Trophoblast cell (in vitro differentiated cells and primary cell): Measurements from ENCODE around the gene WDPCP.
"Not testable (repeated sequence)": the region's sequence is repeated elsewhere in the genome, so short reads cannot be mapped to it uniquely, and the experiment has no call there.

Experiments
- DNase-seq, 2 donors: peaks; one replicate each; pipeline ENCODE4 v3.0.0-alpha.2; 2016
- H2AFZ ChIP-seq: 2 replicates; pipeline ENCODE4 v1.6.1; 2013; ENCODE audit warnings: low read length, moderate library complexity, mild to moderate bottlenecking; ENCODE audit not compliant: insufficient read depth, poor library complexity
- H2AK5ac ChIP-seq: 2 replicates; pipeline ENCODE4 v1.6.1; 2013; ENCODE audit warnings: mild to moderate bottlenecking, low read length
- H2BK120ac ChIP-seq: 2 replicates; pipeline ENCODE4 v1.6.1; 2013; ENCODE audit warnings: low read length, mild to moderate bottlenecking, moderate library complexity; ENCODE audit not compliant: insufficient read depth, poor library complexity
- H2BK12ac ChIP-seq: 2 replicates; pipeline ENCODE4 v1.6.1; 2013; ENCODE audit warnings: mild to moderate bottlenecking, low read length, moderate library complexity
- H2BK5ac ChIP-seq: 2 replicates; pipeline ENCODE4 v1.6.1; 2013; ENCODE audit warnings: low read length, low read depth, moderate library complexity, mild to moderate bottlenecking; ENCODE audit not compliant: poor library complexity
- H3K14ac ChIP-seq: 2 replicates; pipeline ENCODE4 v1.6.1; 2013; ENCODE audit warnings: mild to moderate bottlenecking, low read length
- H3K18ac ChIP-seq: 2 replicates; pipeline ENCODE4 v1.6.1; 2013; ENCODE audit warnings: mild to moderate bottlenecking, low read length
- H3K23ac ChIP-seq: 2 replicates; pipeline ENCODE4 v1.6.1; 2013; ENCODE audit warnings: low read length
- H3K27ac ChIP-seq: 2 replicates; pipeline ENCODE4 v1.5.1; 2013; ENCODE audit warnings: low read depth, mild to moderate bottlenecking, inconsistent platforms, low read length, moderate library complexity
- H3K27me3 ChIP-seq: 2 replicates; pipeline ENCODE4 v1.6.1; 2013; ENCODE audit warnings: inconsistent platforms, mild to moderate bottlenecking, low read length, moderate library complexity; ENCODE audit not compliant: insufficient read depth
- H3K36me3 ChIP-seq, 2 experiments: 1 replicate in 1 of 2; 2 replicates in 1 of 2; pipeline ENCODE4 v1.6.1; 2013; ENCODE audit warnings: low read length in 2 of 2, mild to moderate bottlenecking in 2 of 2, moderate library complexity in 1 of 2; ENCODE audit not compliant: insufficient read depth in 2 of 2, control insufficient read depth in 1 of 2
- H3K4ac ChIP-seq: 2 replicates; pipeline ENCODE4 v1.6.1; 2013; ENCODE audit warnings: low read depth, mild to moderate bottlenecking, low read length, moderate library complexity
- H3K4me1 ChIP-seq, 2 experiments: 1 replicate in 1 of 2; 2 replicates in 1 of 2; pipeline ENCODE4 v1.6.1; 2013; ENCODE audit warnings: low read length in 2 of 2, mild to moderate bottlenecking in 2 of 2, moderate library complexity in 1 of 2; ENCODE audit not compliant: insufficient read depth in 2 of 2, control insufficient read depth in 1 of 2
- H3K4me2 ChIP-seq: 2 replicates; pipeline ENCODE4 v1.6.1; 2013; ENCODE audit warnings: inconsistent platforms, mild to moderate bottlenecking, low read length, moderate library complexity
- H3K4me3 ChIP-seq: 2 replicates; pipeline ENCODE4 v1.5.1; 2013; ENCODE audit warnings: mild to moderate bottlenecking, low read depth, low read length, inconsistent platforms
- H3K79me1 ChIP-seq: one replicate; pipeline ENCODE4 v1.6.1; 2013; ENCODE audit warnings: low read length
- H3K79me2 ChIP-seq: 2 replicates; pipeline ENCODE4 v1.6.1; 2013; ENCODE audit warnings: low read length, mild to moderate bottlenecking; ENCODE audit not compliant: control insufficient read depth, insufficient read depth, poor library complexity
- H3K9ac ChIP-seq: 2 replicates; pipeline ENCODE4 v1.6.1; 2013; ENCODE audit warnings: mild to moderate bottlenecking, low read length
- H3K9me3 ChIP-seq: 2 replicates; pipeline ENCODE4 v1.6.1; 2013; ENCODE audit warnings: low read depth, mild to moderate bottlenecking, control low read depth, inconsistent platforms, low read length; ENCODE audit not compliant: insufficient read depth
- H4K12ac ChIP-seq: 2 replicates; pipeline ENCODE4 v1.6.1; 2013; ENCODE audit warnings: low read depth, mild to moderate bottlenecking, low read length, moderate library complexity
- H4K8ac ChIP-seq: 2 replicates; pipeline ENCODE4 v1.6.1; 2013; ENCODE audit warnings: low read depth, mild to moderate bottlenecking, low read length, moderate library complexity
- H4K91ac ChIP-seq: one replicate; pipeline ENCODE4 v1.6.1; 2013; ENCODE audit warnings: low read depth, mild to moderate bottlenecking, low read length, moderate library complexity
- WGBS: extraction: QIAGEN DNeasy Blood & Tissue Kit; methylation state at CpG from one replicate; pipeline ENCODE4 v1.1.7; 2013; ENCODE audit warnings: missing lambda C conversion rate; ENCODE audit not compliant: insufficient read length, insufficient coverage; ENCODE audit errors: extremely low coverage; 5-methylcytosine and 5-hydroxymethylcytosine counted together

Gene WDPCP

GRCh38 chr2:63334910-63335309, 253.4 kb downstream of the WDPCP start:
- H3K4me3 ChIP-seq: no peak overlapping the region
- H3K27me3 ChIP-seq: no peaks in the 10 kb centered on the region
- H2AFZ ChIP-seq: no peak overlapping the region
- no peak overlapping the region for H3K9ac ChIP-seq
- H3K4me2 ChIP-seq: no peak overlapping the region
- H3K79me2 ChIP-seq: no peaks in the 10 kb centered on the region
- no peak overlapping the region for H3K14ac ChIP-seq
- no peaks in the 10 kb centered on the region for H3K4me1 ChIP-seq
- H2AK5ac ChIP-seq: no peak overlapping the region
- WGBS: no CpG with 5 or more reads among the region's 1 CpG
- no peaks in the 10 kb centered on the region for H3K36me3 ChIP-seq
- no peak overlapping the region for H3K18ac ChIP-seq
- no peak overlapping the region for H4K12ac ChIP-seq
- H2BK12ac ChIP-seq: no peak overlapping the region
- H3K9me3 ChIP-seq: no peaks in the 10 kb centered on the region
- DNase-seq: no peak
- no peak overlapping the region for H2BK5ac ChIP-seq
- no peak overlapping the region for H3K27ac ChIP-seq
- no peaks in the 10 kb centered on the region for H3K79me1 ChIP-seq
- no peak overlapping the region for H3K23ac ChIP-seq
- H4K8ac ChIP-seq: no peak overlapping the region
- H2BK120ac ChIP-seq: no peak overlapping the region
- no peak overlapping the region for H3K4ac ChIP-seq
- H4K91ac ChIP-seq: no peak overlapping the region

GRCh38 chr2:63326473-63326872, 261.8 kb downstream of the WDPCP start:
- Histone ChIP-seq H3K4me2 (no peak overlapping the region), H3K23ac (no peak overlapping the region), H4K91ac (no peak overlapping the region), H3K79me2 (no peaks in the 10 kb centered on the region), H2BK12ac (no peak overlapping the region), H3K36me3 (no peaks in the 10 kb centered on the region), H3K27me3 (no peaks in the 10 kb centered on the region), H3K27ac (no peak overlapping the region), H3K4me3 (no peak overlapping the region), H3K9me3 (peaks cover 3% of the 10 kb centered on the region), H2BK120ac (no peak overlapping the region), H4K12ac (no peak overlapping the region), H2BK5ac (no peak overlapping the region), H2AFZ (no peak overlapping the region), H4K8ac (no peak overlapping the region), H3K14ac (no peak overlapping the region), H3K4ac (no peak overlapping the region), H2AK5ac (no peak overlapping the region), H3K9ac (no peak overlapping the region), H3K18ac (no peak overlapping the region), H3K4me1 (no peaks in the 10 kb centered on the region), H3K79me1 (no peaks in the 10 kb centered on the region)
- no peak for DNase-seq
- WGBS: no CpG with 5 or more reads among the region's 1 CpG

- not testable (repeated sequence) for H2AK5ac ChIP-seq, H3K9me3 ChIP-seq, H3K79me2 ChIP-seq, H2AFZ ChIP-seq, H3K79me1 ChIP-seq, H4K8ac ChIP-seq, H3K36me3 ChIP-seq, H3K27me3 ChIP-seq, H3K14ac ChIP-seq, H2BK12ac ChIP-seq, H3K4me1 ChIP-seq, H2BK120ac ChIP-seq, DNase-seq, H3K18ac ChIP-seq, H3K4me2 ChIP-seq, H3K23ac ChIP-seq, H4K12ac ChIP-seq, H3K4me3 ChIP-seq, H3K9ac ChIP-seq, H3K4ac ChIP-seq, H4K91ac ChIP-seq, H2BK5ac ChIP-seq, H3K27ac ChIP-seq
- WGBS: no CpG with 5 or more reads among the region's 11 CpGs
Observed at GRCh38 chr2:63323662-63324061, 264.6 kb downstream of the WDPCP start.

DNA sequence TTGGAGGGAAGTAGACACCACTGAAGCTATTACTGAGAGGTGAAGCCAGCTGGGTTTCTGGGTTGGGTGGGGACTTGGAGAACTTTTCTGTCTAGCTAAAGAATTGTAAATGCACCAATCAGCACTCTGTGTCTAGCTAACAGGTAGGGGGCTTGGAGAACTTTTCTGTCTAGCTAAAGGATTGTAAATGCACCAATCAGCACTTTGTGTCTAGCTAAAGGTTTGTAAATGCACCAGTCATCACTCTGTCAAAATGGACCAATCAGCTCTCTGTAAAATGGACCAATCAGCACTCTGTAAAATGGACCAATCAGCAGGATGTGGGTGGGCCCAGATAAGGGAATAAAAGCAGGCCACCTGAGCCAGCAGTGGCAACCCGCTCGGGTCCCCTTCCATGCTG, 266.3 kb downstream of the WDPCP start:
- WGBS: no CpG with 5 or more reads among the region's 2 CpGs
- H3K9me3 ChIP-seq: not testable (repeated sequence)

More for the DNA sequence above, 266.3 kb downstream of the WDPCP start:
- not testable (repeated sequence) for H4K12ac ChIP-seq, H2BK5ac ChIP-seq, H2BK12ac ChIP-seq, H3K14ac ChIP-seq, H3K4me3 ChIP-seq, DNase-seq, H4K8ac ChIP-seq, H3K23ac ChIP-seq, H2BK120ac ChIP-seq, H3K36me3 ChIP-seq, H3K4me2 ChIP-seq, H3K27ac ChIP-seq, H4K91ac ChIP-seq, H3K79me1 ChIP-seq, H3K9ac ChIP-seq, H2AFZ ChIP-seq, H2AK5ac ChIP-seq, H3K4me1 ChIP-seq, H3K4ac ChIP-seq, H3K79me2 ChIP-seq, H3K27me3 ChIP-seq, H3K18ac ChIP-seq
